ENCODE measurements around the gene LRP3.
"Not testable (repeated sequence)": the region's sequence is repeated elsewhere in the genome, so short reads cannot be mapped to it uniquely, and the experiment has no call there.

Gene LRP3

GRCh38 chr19:33167438-33167837 is 26.7 kb upstream of the LRP3 start:
- Mint-ChIP-seq H3K4me1 (peaks cover 16% of the 10 kb centered on the region), H3K9me3 (peaks cover 4% of the 10 kb centered on the region), H3K27ac (no peak overlapping the region), H3K36me3 (peaks cover 5% of the 10 kb centered on the region), H3K4me3 (no peak overlapping the region)
- DNase-seq (ENCODE audit: low spot score in 2 of 2) (no peak), ATAC-seq (no peak)

DNA sequence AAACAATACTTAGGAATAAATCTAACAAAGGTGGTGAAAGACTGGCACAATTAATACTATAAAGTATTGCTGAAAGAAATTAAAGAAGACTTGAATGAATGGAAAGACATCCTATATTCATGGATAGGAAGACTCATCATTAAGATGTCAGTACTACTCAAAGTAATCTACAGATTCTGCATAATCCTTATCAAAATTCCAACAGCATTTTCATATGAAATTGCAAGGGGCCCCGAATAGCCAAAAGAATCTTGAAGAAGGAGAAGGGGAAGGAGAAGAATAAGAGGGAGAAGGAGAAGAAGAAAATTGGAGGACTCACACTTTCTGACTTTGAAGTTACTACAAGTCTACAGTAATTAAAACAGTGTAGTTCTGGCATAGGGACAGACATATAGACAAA is 25.6 kb upstream of the LRP3 start:
- no peak overlapping the region for H3K27ac Mint-ChIP-seq
- H3K4me3 Mint-ChIP-seq, result no peak overlapping the region
- no peak for DNase-seq (ENCODE audit: low spot score in 2 of 2)
- peaks cover 20% of the 10 kb centered on the region for H3K4me1 Mint-ChIP-seq
- ATAC-seq, result no peak
- H3K9me3 Mint-ChIP-seq, result peaks cover 4% of the 10 kb centered on the region
- H3K36me3 Mint-ChIP-seq, result peaks cover 5% of the 10 kb centered on the region

GRCh38 chr19:33171222-33171795 is 22.8 kb upstream of the LRP3 start:
- H3K4me3 Mint-ChIP-seq, result no peak overlapping the region
- peaks cover 33% of the 10 kb centered on the region for H3K4me1 Mint-ChIP-seq
- H3K27ac Mint-ChIP-seq, result no peak overlapping the region
- DNase-seq (ENCODE audit: low spot score in 2 of 2) (no peak), ATAC-seq (no peak)
- H3K36me3 Mint-ChIP-seq, result peaks cover 18% of the 10 kb centered on the region
- H3K9me3 Mint-ChIP-seq, result peaks cover 4% of the 10 kb centered on the region

DNA sequence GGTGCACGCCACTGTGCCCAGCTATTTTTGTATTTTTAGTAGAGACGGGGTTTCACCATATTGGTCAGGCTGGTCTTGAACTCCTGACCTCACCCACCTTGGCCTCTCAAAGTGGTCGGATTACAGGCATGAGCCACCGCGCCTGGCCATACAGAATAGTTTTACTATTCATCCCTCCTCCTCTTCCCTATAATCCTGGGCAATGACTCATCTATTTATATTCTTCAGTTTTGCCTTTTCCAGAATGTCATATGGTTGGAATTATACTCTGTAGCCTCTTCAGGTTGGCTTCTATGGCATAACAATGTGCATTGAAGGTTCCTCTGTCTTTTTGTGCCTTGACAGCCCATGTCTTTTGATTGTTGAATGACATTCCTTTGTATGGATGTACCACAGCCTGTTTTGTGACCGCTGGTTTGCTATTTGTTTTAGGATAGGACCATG is 22.2 kb upstream of the LRP3 start:
- no peak for DNase-seq (ENCODE audit: low spot score in 2 of 2)
- Mint-ChIP-seq H3K36me3 (peaks cover 24% of the 10 kb centered on the region), H3K27ac (no peak overlapping the region), H3K4me3 (no peak overlapping the region), H3K9me3 (peaks cover 4% of the 10 kb centered on the region), H3K4me1 (peaks cover 40% of the 10 kb centered on the region)
- ATAC-seq, result no peak

DNA sequence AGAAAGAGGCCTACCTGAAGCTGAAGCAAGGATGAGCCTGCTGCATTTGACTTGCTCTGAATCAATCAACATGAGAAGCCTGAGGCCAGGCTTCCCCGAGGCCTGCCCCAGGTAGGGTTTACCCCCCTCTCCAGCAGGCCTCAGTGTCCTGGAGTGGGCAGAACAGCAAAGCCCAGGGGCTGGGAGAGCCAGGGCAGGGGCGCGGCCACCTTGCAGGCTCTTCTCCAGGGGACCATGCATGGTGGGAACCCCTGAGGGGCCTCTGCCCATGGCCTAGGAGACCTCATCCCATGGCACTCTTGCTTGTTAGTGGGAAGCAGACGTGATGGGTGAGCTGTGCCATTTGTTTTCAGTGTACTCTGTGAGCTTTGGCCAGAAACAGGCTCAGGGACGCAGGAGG is 19.9 kb upstream of the LRP3 start:
- H3K36me3 Mint-ChIP-seq, result peaks cover 30% of the 10 kb centered on the region
- peaks cover 48% of the 10 kb centered on the region for H3K4me1 Mint-ChIP-seq
- H3K27ac Mint-ChIP-seq, result no peak overlapping the region
- no peaks in the 10 kb centered on the region for H3K9me3 Mint-ChIP-seq
- no peak overlapping the region for H3K4me3 Mint-ChIP-seq
- no peak for ATAC-seq
- DNase-seq (ENCODE audit: low spot score in 2 of 2), result no peak

DNA sequence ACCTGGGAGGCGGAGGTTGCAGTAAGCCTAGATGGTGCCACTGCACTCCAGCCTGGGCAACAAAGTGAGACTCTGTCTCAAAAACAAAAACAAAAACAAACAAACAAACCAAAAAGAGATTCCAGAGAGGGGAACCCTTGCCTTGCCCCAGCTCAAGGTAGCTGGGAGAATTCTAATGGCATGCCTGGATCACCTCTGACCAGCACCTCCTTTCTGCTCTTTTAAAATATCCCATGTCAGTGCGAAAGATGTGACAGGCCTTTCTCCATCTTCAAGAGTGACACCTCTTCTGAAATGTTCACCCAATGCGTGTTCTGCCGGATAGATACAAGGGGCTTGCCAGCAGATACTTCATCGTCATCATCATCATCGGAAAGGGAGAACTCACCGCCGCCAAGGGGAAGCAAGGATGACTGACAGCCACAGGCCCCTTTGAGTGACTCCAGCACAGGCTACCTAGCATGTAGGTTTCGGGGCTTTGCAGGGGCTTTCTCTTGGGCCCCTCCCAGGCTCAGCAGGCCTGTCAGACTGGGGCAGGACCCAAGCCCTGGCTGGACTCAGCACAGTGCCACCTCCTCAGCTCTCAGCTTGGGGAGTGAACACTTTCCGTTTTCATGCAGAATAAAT is 18.9 kb upstream of the LRP3 start:
- DNase-seq (ENCODE audit: low spot score in 2 of 2) (no peak), ATAC-seq (no peak)
- Mint-ChIP-seq H3K27ac (peak overlapping the region; percentile 100), H3K36me3 (peaks cover 30% of the 10 kb centered on the region), H3K9me3 (no peaks in the 10 kb centered on the region), H3K4me1 (peaks cover 48% of the 10 kb centered on the region), H3K4me3 (peak overlapping the region; percentile 87)

DNA sequence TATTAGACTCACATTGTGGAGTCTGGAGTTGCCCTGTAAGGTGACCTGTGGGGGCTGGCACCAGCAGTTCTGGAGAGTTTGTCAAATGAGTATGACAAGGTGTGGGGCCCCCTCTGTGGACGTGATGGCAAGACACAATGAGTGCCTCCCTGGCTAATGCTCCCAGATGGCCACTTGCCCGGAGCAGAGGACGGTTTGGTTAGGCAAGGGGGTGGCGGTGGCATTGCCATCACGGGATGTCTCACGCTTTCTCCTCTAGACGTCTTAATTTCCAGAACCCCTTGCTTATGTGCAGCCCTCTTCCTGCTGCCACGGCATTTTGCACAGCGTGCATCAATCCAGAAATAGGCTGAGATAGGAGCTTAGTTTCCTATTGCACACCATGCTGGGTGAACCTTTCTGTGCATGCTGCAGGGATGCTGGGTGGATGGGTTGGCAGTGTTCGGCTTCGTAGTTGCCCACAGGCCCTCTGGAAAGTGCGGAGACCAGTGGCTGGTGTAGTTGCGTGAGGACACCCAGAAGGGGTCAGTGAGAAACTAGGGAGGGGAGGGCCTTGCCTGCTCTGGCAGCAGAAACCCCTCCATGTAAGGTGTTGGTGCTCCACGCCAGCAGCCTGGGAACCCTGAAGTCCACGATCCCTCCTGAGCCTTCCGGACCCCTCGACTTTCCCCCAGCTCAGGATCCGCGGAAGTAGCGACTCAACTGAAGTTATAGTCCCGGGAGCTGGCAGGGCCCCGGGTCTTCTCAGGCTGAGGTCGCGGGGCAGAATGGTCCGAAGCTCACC is 18.1 kb upstream of the LRP3 start:
- H3K4me3 Mint-ChIP-seq, result peak overlapping the region; percentile 87
- peak overlapping the region; percentile 100 for H3K27ac Mint-ChIP-seq
- DNase-seq (ENCODE audit: low spot score in 2 of 2) (no peak), ATAC-seq (no peak)
- H3K9me3 Mint-ChIP-seq, result no peaks in the 10 kb centered on the region
- H3K4me1 Mint-ChIP-seq, result peaks cover 48% of the 10 kb centered on the region
- peaks cover 30% of the 10 kb centered on the region for H3K36me3 Mint-ChIP-seq

DNA sequence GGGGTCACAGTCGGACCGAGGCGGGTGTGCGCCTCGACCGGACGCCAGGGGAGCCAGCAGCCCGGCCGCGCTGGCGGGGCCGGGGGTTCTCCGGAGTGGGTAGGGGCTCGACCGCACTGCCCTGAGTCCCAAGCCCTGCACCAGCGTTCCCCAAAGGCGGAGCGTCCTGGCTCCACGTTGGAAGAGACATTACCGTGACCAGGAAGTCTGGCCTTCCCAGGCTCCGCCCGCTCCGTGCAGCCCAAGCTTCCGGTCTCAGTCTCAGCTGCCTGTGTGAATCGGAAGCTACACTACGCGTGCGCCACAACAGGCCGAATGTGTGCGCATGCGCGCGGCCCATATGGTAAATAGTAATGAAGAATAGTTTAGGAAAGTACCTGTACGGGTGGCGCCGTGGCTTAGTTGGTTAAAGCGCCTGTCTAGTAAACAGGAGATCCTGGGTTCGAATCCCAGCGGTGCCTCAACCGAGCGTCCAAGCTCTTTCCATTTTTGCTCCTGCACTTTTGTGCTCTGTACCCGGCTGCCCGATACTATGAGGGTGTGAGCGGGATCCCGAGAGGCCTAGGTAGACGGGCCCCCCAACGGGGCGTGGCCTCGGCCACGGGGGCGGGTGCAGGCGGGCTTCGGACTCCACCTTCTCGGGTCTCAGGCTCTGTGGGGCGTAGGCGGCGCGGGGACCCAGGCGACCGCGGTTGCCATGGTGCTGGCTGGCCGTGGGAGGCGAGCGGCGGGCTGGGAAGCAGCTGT is 17.3 kb upstream of the LRP3 start:
- H3K4me1 Mint-ChIP-seq, result peaks cover 48% of the 10 kb centered on the region
- H3K36me3 Mint-ChIP-seq, result peaks cover 30% of the 10 kb centered on the region
- peak; percentile 90 for ATAC-seq
- no peaks in the 10 kb centered on the region for H3K9me3 Mint-ChIP-seq
- peak overlapping the region; percentile 87 for H3K4me3 Mint-ChIP-seq
- DNase-seq (ENCODE audit: low spot score in 2 of 2), result peak; percentile 99 to 100
- H3K27ac Mint-ChIP-seq, result peak overlapping the region; percentile 100

- no peaks in the 10 kb centered on the region for H3K9me3 Mint-ChIP-seq
These were observed 16.6 kb upstream of the LRP3 start for GRCh38 chr19:33177417-33177979.

DNA sequence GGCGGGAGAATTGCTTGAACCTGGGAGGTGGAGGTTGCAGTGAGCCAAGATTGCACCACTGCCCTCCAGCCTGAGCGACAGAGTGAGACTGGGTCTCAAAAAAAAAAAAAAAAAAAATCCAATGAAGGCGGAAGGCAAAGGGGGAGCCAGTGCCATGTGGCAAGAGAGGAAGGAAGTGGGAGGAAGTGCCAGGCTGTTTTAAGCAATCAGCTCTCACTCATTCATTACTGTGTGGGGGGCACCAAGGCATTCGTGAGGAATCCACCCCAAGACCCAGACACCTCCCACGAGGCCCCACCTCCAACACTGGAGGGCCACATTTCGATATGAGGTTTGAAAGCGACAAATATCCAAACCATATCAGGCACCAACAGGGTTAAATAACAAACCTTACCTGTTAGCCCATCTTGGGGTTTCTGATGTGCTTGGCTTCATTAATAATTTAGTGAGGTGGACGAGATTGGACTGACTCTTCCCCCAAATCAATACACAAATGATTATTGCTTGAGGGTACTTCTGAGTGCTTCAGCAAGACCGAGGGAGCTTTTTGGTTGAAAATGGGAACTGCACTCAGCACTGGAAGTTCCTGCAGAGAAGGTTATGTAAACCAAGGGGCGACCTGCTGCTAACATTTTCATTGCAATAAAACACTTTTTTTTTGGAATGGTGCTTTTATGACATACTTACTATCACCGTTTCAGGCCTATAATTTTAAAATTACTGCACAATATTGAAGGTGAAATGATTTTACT is 7.5 kb upstream of the LRP3 start:
- Mint-ChIP-seq H3K9me3 (no peaks in the 10 kb centered on the region), H3K36me3 (no peaks in the 10 kb centered on the region), H3K27ac (no peak overlapping the region), H3K4me1 (peaks cover 12% of the 10 kb centered on the region), H3K4me3 (no peak overlapping the region)
- DNase-seq (ENCODE audit: low spot score in 2 of 2), result no peak
- ATAC-seq, result no peak

More at GRCh38 chr19:33177417-33177979, 16.6 kb upstream of the LRP3 start:
- DNase-seq (ENCODE audit: low spot score in 2 of 2) (no peak), ATAC-seq (no peak)
- peak overlapping the region; percentile 100 for H3K27ac Mint-ChIP-seq
- H3K36me3 Mint-ChIP-seq, result peaks cover 30% of the 10 kb centered on the region
- peaks cover 41% of the 10 kb centered on the region for H3K4me1 Mint-ChIP-seq
- peak overlapping the region; percentile 87 for H3K4me3 Mint-ChIP-seq

- no peaks in the 10 kb centered on the region for H3K9me3 Mint-ChIP-seq
- H3K36me3 Mint-ChIP-seq, result no peaks in the 10 kb centered on the region
- peaks cover 12% of the 10 kb centered on the region for H3K4me1 Mint-ChIP-seq
- no peak for DNase-seq (ENCODE audit: low spot score in 2 of 2)
- H3K27ac Mint-ChIP-seq, result no peak overlapping the region
- no peak for ATAC-seq
- no peak overlapping the region for H3K4me3 Mint-ChIP-seq
These were observed 7.0 kb upstream of the LRP3 start for GRCh38 chr19:33187183-33187540.

GRCh38 chr19:33189453-33189852 is 4.7 kb upstream of the LRP3 start:
- ATAC-seq, result no peak
- Mint-ChIP-seq H3K9me3 (no peaks in the 10 kb centered on the region), H3K4me1 (peaks cover 12% of the 10 kb centered on the region)

GRCh38 chr19:33191092-33191491 is 3.0 kb upstream of the LRP3 start:
- not testable (repeated sequence) for H3K4me1 Mint-ChIP-seq; ATAC-seq; H3K4me3 Mint-ChIP-seq; H3K27ac Mint-ChIP-seq; H3K36me3 Mint-ChIP-seq; H3K9me3 Mint-ChIP-seq; DNase-seq (ENCODE audit: low spot score in 2 of 2)

More at GRCh38 chr19:33189453-33189852, 4.7 kb upstream of the LRP3 start:
- H3K4me3 Mint-ChIP-seq, result no peak overlapping the region
- no peaks in the 10 kb centered on the region for H3K36me3 Mint-ChIP-seq
- DNase-seq (ENCODE audit: low spot score in 2 of 2), result no peak
- H3K27ac Mint-ChIP-seq, result no peak overlapping the region

DNA sequence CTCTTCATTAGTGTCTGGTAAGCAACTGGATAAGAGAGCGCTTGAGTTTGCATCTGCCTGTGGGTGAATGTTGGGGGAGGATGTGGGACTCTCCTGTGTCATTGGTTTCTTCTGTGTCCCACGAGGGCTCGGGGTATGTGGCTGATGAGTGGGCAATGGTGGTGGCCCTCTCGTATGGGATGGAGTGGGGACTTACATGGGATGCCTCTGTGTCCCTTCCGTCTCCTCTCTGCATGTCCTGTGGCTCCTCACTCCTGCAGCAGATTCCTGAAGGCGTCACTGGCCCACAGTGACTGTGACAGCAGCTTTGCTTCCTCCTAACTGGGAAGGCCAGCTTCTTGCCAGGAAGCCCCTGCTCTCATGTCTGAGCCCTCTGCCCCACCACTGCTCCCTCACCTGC is 2.6 kb upstream of the LRP3 start:
- Mint-ChIP-seq H3K36me3 (no peaks in the 10 kb centered on the region), H3K4me3 (no peak overlapping the region), H3K4me1 (peaks cover 2% of the 10 kb centered on the region), H3K9me3 (no peaks in the 10 kb centered on the region), H3K27ac (no peak overlapping the region)
- DNase-seq (ENCODE audit: low spot score in 2 of 2), result no peak
- no peak for ATAC-seq

All from stimulated activated effector memory CD8-positive, alpha-beta T cell treated with anti-CD3 and anti-CD28 coated beads, Interleukin-12 subunit alpha, Interleukin-12 subunit beta, amount 100 ng/mL, for 72 hours (primary cell).